Suprapubic skin (tissue), 3 donors: Measurements from ENCODE around the gene SMG7.

ENCODE experiments used
- POLR2A ChIP-seq, 2 donors: fragments of 450-650 bp; IDR thresholded peaks; one replicate each; pipeline ENCODE4 v1.6.1; 2017; ENCODE audit warnings: antibody characterized with exemption in 2 of 2, mild to moderate bottlenecking in 2 of 2, moderate library complexity in 2 of 2
- TF ChIP-seq, protein P1 (sequence below), 2 donors: fragments of 200-600 bp in 1 of 2; fragments of 450-650 bp in 1 of 2; sonication (generic) in 1 of 2; IDR thresholded peaks; one replicate each; pipeline ENCODE4 v1.5.1; 2016 to 2019; ENCODE audit warnings: antibody characterized with exemption in 2 of 2, mild to moderate bottlenecking in 1 of 2, moderate library complexity in 1 of 2

DNA sequence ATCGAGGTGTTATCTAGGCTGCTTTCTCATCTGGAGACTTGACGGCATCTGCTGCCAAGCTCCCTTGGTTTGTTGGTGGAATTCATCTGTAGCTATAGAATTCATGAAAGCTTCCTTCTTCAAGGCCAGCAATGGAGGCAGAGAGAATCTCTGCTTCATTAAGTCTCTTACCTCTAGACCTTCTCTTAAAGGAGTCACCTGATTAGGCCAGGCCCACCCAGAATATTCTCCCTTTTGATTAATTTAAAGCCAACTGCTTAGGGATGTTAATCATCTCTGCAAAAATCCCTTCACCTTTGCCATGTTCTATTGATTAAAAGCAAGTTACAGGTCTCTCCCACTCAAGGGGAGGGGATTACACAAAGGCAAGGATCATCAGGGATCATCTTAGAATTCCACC, 123.2 kb downstream of the SMG7 start:
- TF ChIP-seq, protein P1, sequence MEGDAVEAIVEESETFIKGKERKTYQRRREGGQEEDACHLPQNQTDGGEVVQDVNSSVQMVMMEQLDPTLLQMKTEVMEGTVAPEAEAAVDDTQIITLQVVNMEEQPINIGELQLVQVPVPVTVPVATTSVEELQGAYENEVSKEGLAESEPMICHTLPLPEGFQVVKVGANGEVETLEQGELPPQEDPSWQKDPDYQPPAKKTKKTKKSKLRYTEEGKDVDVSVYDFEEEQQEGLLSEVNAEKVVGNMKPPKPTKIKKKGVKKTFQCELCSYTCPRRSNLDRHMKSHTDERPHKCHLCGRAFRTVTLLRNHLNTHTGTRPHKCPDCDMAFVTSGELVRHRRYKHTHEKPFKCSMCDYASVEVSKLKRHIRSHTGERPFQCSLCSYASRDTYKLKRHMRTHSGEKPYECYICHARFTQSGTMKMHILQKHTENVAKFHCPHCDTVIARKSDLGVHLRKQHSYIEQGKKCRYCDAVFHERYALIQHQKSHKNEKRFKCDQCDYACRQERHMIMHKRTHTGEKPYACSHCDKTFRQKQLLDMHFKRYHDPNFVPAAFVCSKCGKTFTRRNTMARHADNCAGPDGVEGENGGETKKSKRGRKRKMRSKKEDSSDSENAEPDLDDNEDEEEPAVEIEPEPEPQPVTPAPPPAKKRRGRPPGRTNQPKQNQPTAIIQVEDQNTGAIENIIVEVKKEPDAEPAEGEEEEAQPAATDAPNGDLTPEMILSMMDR (IDR thresholded peaks at IDR 0.05) = no peak
- no peak for TF ChIP-seq POLR2A (IDR thresholded peaks at IDR 0.05)
